Smooth muscle cell (in vitro differentiated cells): ENCODE results near the gene CAVIN1. TPM values are rescaled to one million over a fixed set of nuclear protein-coding genes. Genes with fewer than 3 reads are reported as not detected.

Experiments used
- DNase-seq: peaks from one replicate; lab custom pipeline; 2025; ENCODE audit not compliant: unreplicated experiment; lab: John Stamatoyannopoulos, UW
- H2AFZ ChIP-seq: fragments of 200-600 bp; sonication (generic); 2 replicates; pipeline ENCODE4 v1.6.0; 2016; ENCODE audit warnings: antibody characterized with exemption, low read depth, mild to moderate bottlenecking
- H3F3A ChIP-seq: fragments of 200-600 bp; sonication (generic); 2 replicates; pipeline ENCODE4 v1.6.0; 2017; ENCODE audit warnings: antibody characterized with exemption, low read depth
- H3K27ac ChIP-seq: fragments of 200-600 bp; sonication (generic); 2 replicates; pipeline ENCODE4 v1.5.1; 2016; ENCODE audit warnings: low read depth, mild to moderate bottlenecking
- H3K27me3 ChIP-seq: fragments of 200-600 bp; sonication (generic); 2 replicates; pipeline ENCODE4 v1.6.1; 2016; ENCODE audit warnings: low read depth, mild to moderate bottlenecking
- H3K36me3 ChIP-seq: fragments of 200-600 bp; sonication (generic); 2 replicates; pipeline ENCODE4 v1.5.1; 2016; ENCODE audit warnings: low read depth
- H3K4me1 ChIP-seq: fragments of 200-600 bp; sonication (generic); 2 replicates; pipeline ENCODE4 v1.5.1; 2016; ENCODE audit warnings: low read depth
- H3K4me2 ChIP-seq: fragments of 200-600 bp; sonication (generic); 2 replicates; pipeline ENCODE4 v1.6.0; 2016; ENCODE audit warnings: mild to moderate bottlenecking
- H3K4me3 ChIP-seq: fragments of 200-600 bp; sonication (generic); 2 replicates; pipeline ENCODE4 v1.5.1; 2016; ENCODE audit warnings: mild to moderate bottlenecking
- H3K79me2 ChIP-seq: fragments of 200-600 bp; sonication (generic); 2 replicates; pipeline ENCODE4 v1.6.0; 2016; ENCODE audit warnings: low read depth, mild to moderate bottlenecking
- H3K9ac ChIP-seq: fragments of 200-600 bp; sonication (generic); 2 replicates; pipeline ENCODE4 v1.6.0; 2016; ENCODE audit warnings: low read depth
- H3K9me3 ChIP-seq: fragments of 200-600 bp; sonication (generic); replicated peaks from 2 replicates; pipeline ENCODE4 v1.5.1; 2016; ENCODE audit warnings: low read depth
- H4K20me1 ChIP-seq: fragments of 200-600 bp; sonication (generic); 2 replicates; pipeline ENCODE4 v1.6.0; 2016; ENCODE audit warnings: low read depth
- WGBS: methylation state at CpG from one replicate; pipeline ENCODE4 v1.1.7; 2016; ENCODE audit warnings: low lambda C conversion rate; 5-methylcytosine and 5-hydroxymethylcytosine counted together
- polyA plus RNA-seq: library from polyadenylated mRNA; unstranded; fragments of >200 nt; fragmentation: Nextera tagmentation; extraction: Ambion mirVana; gene quantifications from 2 replicates; pipeline ENCODE4 v1.2.1, GENCODE V29; 2016
- total RNA-seq: library from RNA; depleted of rRNA; stranded (reverse); fragments of >200 nt; gene quantifications from 2 replicates; pipeline ENCODE4 v1.2.3, GENCODE V29; 2014
- TF ChIP-seq, protein P1 (sequence below): fragments of 200-600 bp; sonication (generic); IDR thresholded peaks from 2 replicates; pipeline ENCODE4 v1.5.1; 2017; ENCODE audit warnings: borderline replicate concordance, mild to moderate bottlenecking, antibody characterized with exemption; ENCODE audit not compliant: insufficient read depth, poor library complexity, severe bottlenecking

The CAVIN1 gene
- total and polyA plus RNA-seq, 2 experiments from 2014 or later: 116 to 255 TPM

DNA sequence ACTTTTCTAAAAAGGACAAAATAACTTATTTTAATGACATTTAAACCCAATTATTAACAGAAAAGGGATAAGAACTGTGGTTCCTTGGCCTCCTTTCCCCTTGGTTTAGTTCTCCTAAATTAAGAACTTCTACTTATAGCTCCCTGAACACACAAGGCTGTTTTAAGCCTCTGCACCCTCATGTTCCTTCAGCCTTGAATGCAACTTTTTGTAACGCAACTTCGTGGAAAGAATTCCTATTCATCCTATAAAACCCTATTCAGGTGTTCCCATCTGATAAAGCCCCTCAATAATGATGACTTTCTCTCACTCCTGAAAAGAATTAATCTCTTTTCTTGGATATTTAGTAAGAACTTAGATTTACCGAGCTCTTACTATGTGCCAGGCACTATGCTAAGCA, 41.2 kb downstream of the CAVIN1 start:
- Histone ChIP-seq H3K9ac (no peak overlapping the region), H3K36me3 (no peaks in the 10 kb centered on the region), H3K27me3 (no peaks in the 10 kb centered on the region), H3K4me2 (no peak overlapping the region), H3K4me1 (peaks cover 11% of the 10 kb centered on the region), H3K4me3 (no peak overlapping the region), H3K27ac (no peak overlapping the region), H3K9me3 (no peaks in the 10 kb centered on the region), H3K79me2 (peaks cover 100% of the 10 kb centered on the region), H4K20me1 (peaks cover 100% of the 10 kb centered on the region), H2AFZ (no peak overlapping the region), H3F3A (no peaks in the 10 kb centered on the region)
- WGBS: 83% methylated on average over 3 of the region's 3 CpGs
- DNase-seq: no peak
- TF ChIP-seq, protein P1, sequence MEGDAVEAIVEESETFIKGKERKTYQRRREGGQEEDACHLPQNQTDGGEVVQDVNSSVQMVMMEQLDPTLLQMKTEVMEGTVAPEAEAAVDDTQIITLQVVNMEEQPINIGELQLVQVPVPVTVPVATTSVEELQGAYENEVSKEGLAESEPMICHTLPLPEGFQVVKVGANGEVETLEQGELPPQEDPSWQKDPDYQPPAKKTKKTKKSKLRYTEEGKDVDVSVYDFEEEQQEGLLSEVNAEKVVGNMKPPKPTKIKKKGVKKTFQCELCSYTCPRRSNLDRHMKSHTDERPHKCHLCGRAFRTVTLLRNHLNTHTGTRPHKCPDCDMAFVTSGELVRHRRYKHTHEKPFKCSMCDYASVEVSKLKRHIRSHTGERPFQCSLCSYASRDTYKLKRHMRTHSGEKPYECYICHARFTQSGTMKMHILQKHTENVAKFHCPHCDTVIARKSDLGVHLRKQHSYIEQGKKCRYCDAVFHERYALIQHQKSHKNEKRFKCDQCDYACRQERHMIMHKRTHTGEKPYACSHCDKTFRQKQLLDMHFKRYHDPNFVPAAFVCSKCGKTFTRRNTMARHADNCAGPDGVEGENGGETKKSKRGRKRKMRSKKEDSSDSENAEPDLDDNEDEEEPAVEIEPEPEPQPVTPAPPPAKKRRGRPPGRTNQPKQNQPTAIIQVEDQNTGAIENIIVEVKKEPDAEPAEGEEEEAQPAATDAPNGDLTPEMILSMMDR: no peak

DNA sequence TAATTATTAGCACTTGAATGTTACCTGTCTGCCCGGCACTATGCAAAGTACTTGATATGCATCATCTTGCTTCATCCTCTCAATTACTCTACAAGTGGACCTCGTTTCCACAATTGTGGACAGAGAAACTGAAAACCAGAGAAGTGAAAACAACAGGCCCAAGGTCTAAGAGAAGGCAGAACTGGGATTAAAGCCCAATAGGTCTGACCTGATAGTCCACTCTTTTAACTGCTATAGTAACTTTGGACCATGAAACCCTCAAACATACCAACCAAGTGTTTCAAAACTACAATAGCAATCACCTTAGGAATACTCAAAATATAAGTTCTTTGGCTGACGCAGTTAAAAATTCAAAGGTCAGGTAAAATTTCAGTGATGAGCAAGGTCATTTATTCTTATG, 42.1 kb downstream of the CAVIN1 start:
- Histone ChIP-seq H3K4me3 (no peak overlapping the region), H4K20me1 (peaks cover 100% of the 10 kb centered on the region), H3K4me1 (peaks cover 5% of the 10 kb centered on the region), H2AFZ (no peak overlapping the region), H3K4me2 (no peak overlapping the region), H3F3A (no peaks in the 10 kb centered on the region), H3K36me3 (no peaks in the 10 kb centered on the region), H3K9me3 (no peaks in the 10 kb centered on the region), H3K9ac (no peak overlapping the region), H3K79me2 (peaks cover 100% of the 10 kb centered on the region), H3K27ac (no peak overlapping the region), H3K27me3 (no peaks in the 10 kb centered on the region)
- DNase-seq: no peak
- TF ChIP-seq, protein P1: no peak
- WGBS: 94% methylated on average over 3 of the region's 3 CpGs

- Histone ChIP-seq H3K4me1 (peaks cover 5% of the 10 kb centered on the region), H3K36me3 (no peaks in the 10 kb centered on the region), H3K27me3 (no peaks in the 10 kb centered on the region), H3K4me2 (no peak overlapping the region), H3K9ac (no peak overlapping the region), H3K79me2 (peaks cover 100% of the 10 kb centered on the region), H4K20me1 (peaks cover 100% of the 10 kb centered on the region), H2AFZ (no peak overlapping the region), H3K27ac (no peak overlapping the region), H3K9me3 (no peaks in the 10 kb centered on the region), H3F3A (peaks cover 5% of the 10 kb centered on the region), H3K4me3 (no peak overlapping the region)
- TF ChIP-seq, protein P1: no peak
- DNase-seq: no peak
- 76% methylated on average over 6 of the region's 6 CpGs for WGBS
Measured at GRCh38 chr17:42378959-42379594, 44.0 kb downstream of the CAVIN1 start.

- Histone ChIP-seq H3K27ac (no peak overlapping the region), H3F3A (peaks cover 5% of the 10 kb centered on the region), H3K79me2 (peaks cover 99% of the 10 kb centered on the region), H3K4me1 (peaks cover 5% of the 10 kb centered on the region), H3K4me3 (no peak overlapping the region), H3K9me3 (no peaks in the 10 kb centered on the region), H4K20me1 (peaks cover 100% of the 10 kb centered on the region), H3K9ac (no peak overlapping the region), H2AFZ (no peak overlapping the region), H3K36me3 (no peaks in the 10 kb centered on the region), H3K27me3 (no peaks in the 10 kb centered on the region), H3K4me2 (no peak overlapping the region)
- TF ChIP-seq, protein P1: no peak
- no peak for DNase-seq
- 90% methylated on average over 10 of the region's 10 CpGs for WGBS
Measured at GRCh38 chr17:42378359-42378958, 44.6 kb downstream of the CAVIN1 start.
